ENCODE measurements around the gene RNF5.

Gene RNF5

GRCh38 chr6:32154514-32155161 lies 23.6 kb upstream of the RNF5 start (continued):
- no peak for TF ChIP-seq ZNF354C (tag by site-specific recombination; IDR thresholded peaks at IDR 0.05; ENCODE audit: borderline replicate concordance, low read depth)
- 0 out of 2 replicates have a peak, but pooled peaks have one; percentile 6 for TF ChIP-seq ZFHX2 (tag by site-specific recombination; conservative IDR thresholded peaks at IDR 0.05)
- peak; percentile 87 for TF ChIP-seq PRDM10 (tag by site-specific recombination; IDR thresholded peaks at IDR 0.05)
- 0 out of 2 replicates have a peak, but pooled peaks have one; percentile 3 for TF ChIP-seq EGR2 (tag by site-specific recombination; IDR thresholded peaks at IDR 0.05; ENCODE audit: low read depth)
- TF ChIP-seq KLF17 (tag by site-specific recombination; IDR thresholded peaks at IDR 0.05), result 0 out of 2 replicates have a peak, but pooled peaks have one; percentile 40
- TF ChIP-seq ZNF768 (tag by site-specific recombination; IDR thresholded peaks at IDR 0.05), result no peak
- no peak for TF ChIP-seq ZNF791 (tag by site-specific recombination; IDR thresholded peaks at IDR 0.05)
- TF ChIP-seq HIC1 (tag by site-specific recombination; IDR thresholded peaks at IDR 0.05), result peak; percentile 38; the same call in 1 of the 2 replicates
- peak; percentile 93 for TF ChIP-seq CTCF (tag by site-specific recombination; IDR thresholded peaks at IDR 0.05)
- no peak for TF ChIP-seq ZNF777 (tag by site-specific recombination; IDR thresholded peaks at IDR 0.05; ENCODE audit: borderline replicate concordance)
- 0 out of 2 replicates have a peak, but pooled peaks have one; percentile 56 for TF ChIP-seq ZNF837 (tag by site-specific recombination; IDR thresholded peaks at IDR 0.05)
- TF ChIP-seq ZSCAN30 (tag by site-specific recombination; IDR thresholded peaks at IDR 0.05), result 0 out of 2 replicates have a peak, but pooled peaks have one; percentile 23
- no peak for TF ChIP-seq ZNF518A (tag by site-specific recombination; conservative IDR thresholded peaks at IDR 0.05; ENCODE audit: low read depth)
- 0 out of 2 replicates have a peak, but pooled peaks have one; percentile 16 for TF ChIP-seq ZNF2 (tag by site-specific recombination; IDR thresholded peaks at IDR 0.05)
- TF ChIP-seq PATZ1 (tag by site-specific recombination; IDR thresholded peaks at IDR 0.05), result peak; percentile 81
- peak; percentile 78; the same call in 1 of the 2 replicates for TF ChIP-seq OSR2 (tag by site-specific recombination; IDR thresholded peaks at IDR 0.05)
- peak; percentile 91 for TF ChIP-seq SCRT2 (tag by site-specific recombination; IDR thresholded peaks at IDR 0.05)
- no peak for TF ChIP-seq IKZF3 (tag by site-specific recombination; IDR thresholded peaks at IDR 0.05)
- no peak for TF ChIP-seq BCL6B (tag by site-specific recombination; IDR thresholded peaks at IDR 0.05)
- TF ChIP-seq ZNF423 (tag by site-specific recombination; IDR thresholded peaks at IDR 0.05), result peak; percentile 82

Measured in HEK293 (cell line).